A549 (cell line): ENCODE results near the gene HMSD. TPM values are rescaled to one million over a fixed set of nuclear protein-coding genes. Genes with fewer than 3 reads are reported as not detected.
"Not testable (repeated sequence)": the region's sequence is repeated elsewhere in the genome, so short reads cannot be mapped to it uniquely, and the experiment has no call there.

ENCODE experiments used
- ATAC-seq, 2 experiments: fragments of 200-7000 bp in 1 of 2; fragments of >200 bp in 1 of 2; cut with Nextera tagmentation in 1 of 2; cut with Tn5 transposase in 1 of 2; 3 replicates each; pipeline versions ENCODE4 v1.8.0 to v1.9.1; 2018 to 2020; ENCODE audit warnings: mild to moderate bottlenecking in 1 of 2, moderate library complexity in 1 of 2
- CTCF ChIA-PET: fragments of 300-600 bp; sonication (Branson Sonifier 250); formaldehyde crosslinking; extraction: SDS; loops from one replicate; lab custom pipeline; 2021; ENCODE audit warnings: antibody characterized with exemption, inconsistent platforms; lab: Yijun Ruan, JAX
- POLR2A ChIA-PET: fragments of 350-600 bp; formaldehyde crosslinking; extraction: SDS; loops from one replicate; lab custom pipeline; 2021; ENCODE audit warnings: antibody characterized with exemption, inconsistent platforms; lab: Yijun Ruan, JAX
- DNase-seq, 2 experiments: peaks; one replicate each; pipeline versions ENCODE4 v3.0.0 to v3.0.0-alpha.2; 2011 to 2016; ENCODE audit warnings: low read depth in 1 of 2, low spot score in 1 of 2
- FAIRE-seq: peaks from 2 replicates; lab custom pipeline; 2011; peaks lifted over from hg19 to GRCh38; lab: Jason Lieb, UNC
- H3K27ac ChIP-seq, 2 experiments: fragments of >200 bp; sonication (Bioruptor Twin); formaldehyde crosslinking; 3 replicates each; pipeline ENCODE4 v1.5.1; 2016 to 2017
- H3K4me1 ChIP-seq: fragments of >200 bp; sonication (Bioruptor Twin); formaldehyde crosslinking; 3 replicates; pipeline ENCODE4 v1.6.1; 2016
- H3K4me2 ChIP-seq: fragments of >200 bp; sonication (Bioruptor Twin); formaldehyde crosslinking; 3 replicates; pipeline ENCODE4 v1.6.1; 2016
- H3K4me3 ChIP-seq: fragments of >200 bp; sonication (Bioruptor Twin); formaldehyde crosslinking; 3 replicates; pipeline ENCODE4 v1.5.1; 2016
- H3K9me3 ChIP-seq: fragments of >200 bp; sonication (Bioruptor Twin); formaldehyde crosslinking; 3 replicates; pipeline ENCODE4 v1.6.1; 2016
- BHLHE40 ChIP-seq: IDR thresholded peaks from 2 replicates; pipeline ENCODE4 v1.6.1; 2012; ENCODE audit warnings: low read depth, low read length, inconsistent platforms
- CHD4 ChIP-seq: fragments of 200-600 bp; sonication (generic); IDR thresholded peaks from 2 replicates; pipeline ENCODE4 v1.6.1; 2016; ENCODE audit warnings: antibody characterized with exemption, mild to moderate bottlenecking, borderline replicate concordance
- EHF ChIP-seq: fragments of 250-450 bp; sonication (Bioruptor Pico); IDR thresholded peaks from 2 replicates; pipeline ENCODE4 v1.5.0; 2020; ENCODE audit warnings: mild to moderate bottlenecking
- FOSB ChIP-seq: fragments of 250-450 bp; sonication (Bioruptor Pico); IDR thresholded peaks from 2 replicates; pipeline ENCODE4 v1.5.0; 2020; ENCODE audit warnings: mild to moderate bottlenecking, moderate library complexity
- GATA3 ChIP-seq: IDR thresholded peaks from 2 replicates; pipeline ENCODE4 v1.6.1; 2012; ENCODE audit warnings: borderline replicate concordance
- HDAC2 ChIP-seq: fragments of 200-600 bp; sonication (generic); IDR thresholded peaks from 2 replicates; pipeline ENCODE4 v1.6.1; 2016
- HOXA7 ChIP-seq: fragments of 250-450 bp; sonication (Bioruptor Pico); IDR thresholded peaks from 2 replicates; pipeline ENCODE4 v1.5.0; 2020; ENCODE audit warnings: mild to moderate bottlenecking, moderate library complexity
- JUN ChIP-seq, 2 experiments: fragments of >200 bp; sonication (Bioruptor Twin); formaldehyde crosslinking; IDR thresholded peaks; 2 replicates in 1 of 2; 3 replicates in 1 of 2; pipeline ENCODE4 v1.6.1; 2016 to 2017
- JUNB ChIP-seq: fragments of >200 bp; sonication (Bioruptor Twin); formaldehyde crosslinking; IDR thresholded peaks from 2 replicates; pipeline ENCODE4 v1.6.1; 2016
- KDM1A ChIP-seq: fragments of 200-600 bp; sonication (generic); IDR thresholded peaks from 2 replicates; pipeline ENCODE4 v1.6.1; 2016; ENCODE audit warnings: low read depth, mild to moderate bottlenecking
- KDM5A ChIP-seq: fragments of 200-600 bp; sonication (generic); IDR thresholded peaks from 2 replicates; pipeline ENCODE4 v1.6.1; 2016; ENCODE audit warnings: antibody characterized with exemption, mild to moderate bottlenecking
- MYC ChIP-seq: IDR thresholded peaks from 2 replicates; pipeline ENCODE4 v1.6.1; 2012; ENCODE audit warnings: mild to moderate bottlenecking, inconsistent platforms, low read length, improper control_type of control experiment, borderline replicate concordance
- NR3C1 ChIP-seq: fragments of >200 bp; sonication (Bioruptor Twin); formaldehyde crosslinking; IDR thresholded peaks from 3 replicates; pipeline ENCODE4 v1.6.1; 2017
- RAD21 ChIP-seq, 2 experiments: fragments of >200 bp in 1 of 2; sonication (Bioruptor Twin) in 1 of 2; formaldehyde crosslinking in 1 of 2; IDR thresholded peaks in 1 of 2; conservative IDR thresholded peaks in 1 of 2; 2 replicates in 1 of 2; 3 replicates in 1 of 2; pipeline ENCODE4 v1.6.1; 2012 to 2018; ENCODE audit warnings: inconsistent platforms in 1 of 2
- RCOR1 ChIP-seq: fragments of 150-350 bp; IDR thresholded peaks from 2 replicates; pipeline ENCODE4 v1.6.1; 2014; ENCODE audit warnings: antibody characterized with exemption, low read length, low read depth
- RFX5 ChIP-seq: fragments of 450-650 bp; IDR thresholded peaks from 2 replicates; pipeline ENCODE4 v1.7.1; 2014; ENCODE audit warnings: antibody characterized with exemption, mild to moderate bottlenecking, moderate library complexity
- RNF2 ChIP-seq: fragments of 200-600 bp; sonication (generic); IDR thresholded peaks from 2 replicates; pipeline ENCODE4 v1.6.1; 2016; ENCODE audit warnings: low read depth, mild to moderate bottlenecking, antibody characterized with exemption, moderate library complexity, borderline replicate concordance
- SMC3 ChIP-seq: fragments of >200 bp; sonication (Bioruptor Twin); formaldehyde crosslinking; IDR thresholded peaks from 3 replicates; pipeline ENCODE4 v1.6.1; 2018; ENCODE audit warnings: inconsistent platforms
- TP53 ChIP-seq: fragments of 250-450 bp; sonication (Bioruptor Pico); IDR thresholded peaks from 2 replicates; pipeline ENCODE4 v1.5.0; 2021; ENCODE audit warnings: mild to moderate bottlenecking, moderate library complexity
- ZC3H11A ChIP-seq: fragments of 450-650 bp; IDR thresholded peaks from 2 replicates; pipeline ENCODE4 v1.6.1; 2014; ENCODE audit warnings: antibody characterized with exemption, mild to moderate bottlenecking
- ZFP36 ChIP-seq: fragments of 450-650 bp; IDR thresholded peaks from 2 replicates; pipeline ENCODE4 v1.6.1; 2014; ENCODE audit warnings: borderline replicate concordance; ENCODE audit not compliant: partially characterized antibody
- ZNF302 ChIP-seq: fragments of 250-450 bp; sonication (Bioruptor Pico); IDR thresholded peaks from 2 replicates; pipeline ENCODE4 v1.9.0; 2021; ENCODE audit warnings: inconsistent platforms, mild to moderate bottlenecking, moderate library complexity
- WGBS: methylation state at CpG from one replicate; pipeline ENCODE4 v1.1.6; 2017; ENCODE audit errors: missing lambda C conversion rate; 5-methylcytosine and 5-hydroxymethylcytosine counted together
- polyA plus RNA-seq, 4 experiments: library from polyadenylated mRNA; depleted of rRNA in 3 of 4; stranded (reverse); fragments of >200 nt; fragmentation: RNase III in 1 of 4; extraction: RNeasy Plus Mini Kit Qiagen cat#74134 plus additional on column Dnase treatment in 1 of 4; gene quantifications; 2 replicates in 3 of 4; 3 replicates in 1 of 4; pipeline ENCODE4 v1.2.3, GENCODE V29; 2011 to 2017
- TF ChIP-seq, protein P1 (sequence below): IDR thresholded peaks from 2 replicates; pipeline ENCODE4 v1.6.1; 2012
- TF ChIP-seq, protein P2 (sequence below): fragments of >200 bp; sonication (Bioruptor Twin); formaldehyde crosslinking; IDR thresholded peaks from 3 replicates; pipeline ENCODE4 v1.6.1; 2016

HMSD gene
- polyA plus RNA-seq, 2 of the 4 experiments (the other 2 are of a cell fraction): 0.13 to 0.23 TPM

DNA sequence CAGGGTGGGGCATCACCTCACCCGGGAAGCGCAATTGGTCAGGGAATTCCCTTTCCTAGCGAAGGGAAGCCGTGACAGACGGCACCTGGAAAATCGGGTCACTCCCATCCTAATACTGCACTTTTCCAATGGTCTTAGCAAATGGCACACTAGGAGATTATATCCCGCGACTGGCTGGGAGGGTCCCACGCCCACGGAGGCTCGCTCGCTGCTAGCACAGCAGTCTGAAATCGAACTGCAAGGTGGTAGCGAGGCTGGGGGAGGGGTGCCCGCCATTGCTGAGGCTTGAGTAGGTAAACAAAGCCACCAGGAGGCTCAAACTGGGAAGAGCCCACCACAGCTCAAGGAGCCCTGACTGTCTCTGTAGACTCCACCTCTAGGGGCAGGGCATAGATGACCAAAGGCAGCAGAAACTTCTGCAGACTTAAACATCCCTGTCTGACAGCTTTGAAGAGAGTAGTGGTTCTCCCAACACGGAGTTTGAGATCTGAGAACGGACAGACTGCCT, 8.5 kb upstream of the HMSD start:
- CTCF ChIA-PET, H3K4me2 ChIP-seq, H3K4me1 ChIP-seq, H3K9me3 ChIP-seq, H3K27ac ChIP-seq, FAIRE-seq, DNase-seq, ATAC-seq, POLR2A ChIA-PET, H3K4me3 ChIP-seq: not testable (repeated sequence)
- WGBS: 62% methylated on average over 8 of the region's 17 CpGs

DNA sequence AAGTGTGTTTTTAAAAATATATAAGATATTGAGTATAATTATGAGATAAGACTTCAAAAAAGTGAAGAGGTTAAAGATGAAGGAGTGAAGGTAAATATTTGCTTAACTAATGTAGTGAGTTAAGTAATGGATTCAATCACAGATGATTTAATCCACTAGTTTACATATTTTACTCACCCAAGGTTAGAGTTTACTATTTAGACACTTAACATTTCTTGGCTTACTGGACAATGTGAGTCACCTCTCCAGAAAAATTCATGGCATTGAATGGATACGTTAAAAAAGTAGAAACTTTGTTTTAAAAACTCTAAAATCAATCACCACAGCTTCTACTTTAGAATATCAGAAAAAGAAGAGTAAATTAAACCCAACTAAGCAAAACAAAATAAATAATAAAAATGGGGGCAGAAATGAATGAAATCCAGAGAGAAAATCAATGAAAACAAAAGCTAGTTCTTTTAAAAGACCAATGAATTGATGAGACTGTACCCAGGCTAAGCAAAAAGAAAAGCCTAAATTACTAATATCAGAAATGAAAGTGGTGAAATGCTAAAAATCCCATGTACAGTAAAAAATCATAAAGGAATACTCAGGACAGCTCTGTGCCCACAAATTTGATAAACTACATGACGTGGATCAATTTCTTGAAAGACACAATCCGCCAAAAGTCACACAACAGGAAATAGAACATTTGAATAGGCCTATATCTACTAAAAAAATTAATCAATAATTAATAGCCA, 1.9 kb upstream of the HMSD start:
- FAIRE-seq: no peak
- ChIA-PET POLR2A (no interaction called here), CTCF (interaction anchor here (0.9 kb wide), 1 partner anchor 11 kb away, joined by 3 read pairs; no protein-coding TSS in a partner anchor)
- Histone ChIP-seq H3K27ac (no peak overlapping the region), H3K9me3 (no peaks in the 10 kb centered on the region), H3K4me3 (no peak overlapping the region), H3K4me2 (no peak overlapping the region), H3K4me1 (no peaks in the 10 kb centered on the region)
- DNase-seq: no peak
- ATAC-seq: no peak
- no peak for TF ChIP-seq JUNB
- no peak for TF ChIP-seq RFX5
- no peak for TF ChIP-seq HDAC2
- no peak for TF ChIP-seq JUN (IDR thresholded peaks at IDR 0.05)
- no peak for TF ChIP-seq SMC3
- TF ChIP-seq RCOR1: no peak
- TF ChIP-seq RNF2: no peak
- no peak for TF ChIP-seq FOSB (CRISPR knock-in tag)
- no peak for TF ChIP-seq HOXA7 (CRISPR knock-in tag)
- TF ChIP-seq NR3C1: no peak
- TF ChIP-seq KDM5A: no peak
- TF ChIP-seq ZFP36: no peak
- no peak for TF ChIP-seq ZNF302 (CRISPR knock-in tag)
- no peak for TF ChIP-seq CHD4
- no peak for TF ChIP-seq KDM1A
- TF ChIP-seq, protein P1, sequence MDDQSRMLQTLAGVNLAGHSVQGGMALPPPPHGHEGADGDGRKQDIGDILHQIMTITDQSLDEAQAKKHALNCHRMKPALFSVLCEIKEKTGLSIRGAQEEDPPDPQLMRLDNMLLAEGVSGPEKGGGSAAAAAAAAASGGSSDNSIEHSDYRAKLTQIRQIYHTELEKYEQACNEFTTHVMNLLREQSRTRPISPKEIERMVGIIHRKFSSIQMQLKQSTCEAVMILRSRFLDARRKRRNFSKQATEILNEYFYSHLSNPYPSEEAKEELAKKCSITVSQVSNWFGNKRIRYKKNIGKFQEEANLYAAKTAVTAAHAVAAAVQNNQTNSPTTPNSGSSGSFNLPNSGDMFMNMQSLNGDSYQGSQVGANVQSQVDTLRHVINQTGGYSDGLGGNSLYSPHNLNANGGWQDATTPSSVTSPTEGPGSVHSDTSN: no peak
- TF ChIP-seq, protein P2, sequence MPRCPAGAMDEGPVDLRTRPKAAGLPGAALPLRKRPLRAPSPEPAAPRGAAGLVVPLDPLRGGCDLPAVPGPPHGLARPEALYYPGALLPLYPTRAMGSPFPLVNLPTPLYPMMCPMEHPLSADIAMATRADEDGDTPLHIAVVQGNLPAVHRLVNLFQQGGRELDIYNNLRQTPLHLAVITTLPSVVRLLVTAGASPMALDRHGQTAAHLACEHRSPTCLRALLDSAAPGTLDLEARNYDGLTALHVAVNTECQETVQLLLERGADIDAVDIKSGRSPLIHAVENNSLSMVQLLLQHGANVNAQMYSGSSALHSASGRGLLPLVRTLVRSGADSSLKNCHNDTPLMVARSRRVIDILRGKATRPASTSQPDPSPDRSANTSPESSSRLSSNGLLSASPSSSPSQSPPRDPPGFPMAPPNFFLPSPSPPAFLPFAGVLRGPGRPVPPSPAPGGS: no peak
- WGBS: 69% methylated on average over 3 of the region's 3 CpGs

DNA sequence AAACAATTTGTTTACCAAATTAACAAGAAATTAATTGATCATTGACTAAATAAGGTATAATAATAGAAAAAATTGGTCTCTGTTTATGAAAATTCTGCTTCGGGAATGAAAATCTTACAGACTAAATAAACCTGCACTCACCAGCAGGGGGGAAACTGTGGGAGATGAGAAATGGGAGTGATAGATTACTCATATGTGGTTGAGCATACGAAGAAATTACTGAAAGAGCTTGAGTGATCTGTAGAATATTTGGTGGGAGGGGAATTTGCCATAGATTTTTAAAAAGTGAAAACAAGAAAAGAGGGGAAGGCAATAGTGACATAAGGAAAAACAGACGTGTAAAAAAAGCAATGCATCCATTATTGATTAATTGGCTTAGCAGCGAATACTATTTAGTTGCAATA, 2.2 kb downstream of the HMSD start:
- Histone ChIP-seq H3K4me1 (no peaks in the 10 kb centered on the region), H3K4me3 (no peak overlapping the region), H3K4me2 (no peak overlapping the region), H3K9me3 (no peaks in the 10 kb centered on the region), H3K27ac (no peak overlapping the region)
- no peak for ATAC-seq
- ChIA-PET POLR2A (no interaction called here), CTCF (interaction anchor here (1.3 kb wide), 1 partner anchor 11 kb away, joined by 3 read pairs; no protein-coding TSS in a partner anchor)
- no peak for TF ChIP-seq EHF (CRISPR knock-in tag)
- TF ChIP-seq ZC3H11A: no peak
- TF ChIP-seq MYC: no peak
- no peak for TF ChIP-seq TP53
- no peak for TF ChIP-seq GATA3
- TF ChIP-seq BHLHE40: no peak
- TF ChIP-seq RAD21 (conservative IDR thresholded peaks at IDR 0.05 in 1 of 2, IDR thresholded peaks at IDR 0.05 in 1 of 2): no peak
- TF ChIP-seq CHD4: no peak
- DNase-seq: no peak
- FAIRE-seq: no peak
- WGBS: 49% methylated on average over 4 of the region's 4 CpGs
